HepG2 (cell line): Measurements from ENCODE around the gene EIF3L. TPM values are rescaled to one million over a fixed set of nuclear protein-coding genes. Genes with fewer than 3 reads are reported as not detected.
A peak's percentile ranks its signal among the peaks of the same experiment; 100 is the strongest.

Experiments
- ATAC-seq: fragments of 200-7000 bp; cut with Tn5 transposase; 3 replicates; pipeline ENCODE4 v1.9.1; 2020; ENCODE audit warnings: mild to moderate bottlenecking, moderate library complexity
- BruUV-seq: library from RNA; stranded (reverse); fragments of 400-500 nt; replicated peaks from 2 replicates; lab custom pipeline; 2021; lab: Mats Ljungman, UMichigan
- CTCF ChIA-PET: fragments of 300-600 bp; formaldehyde crosslinking; extraction: SDS; loops from one replicate; lab custom pipeline; 2021; ENCODE audit warnings: low total read pairs, inconsistent platforms, low intra/inter-chr PET ratio; lab: Yijun Ruan, JAX
- POLR2A ChIA-PET: fragments of 350-600 bp; sonication (Branson Sonifier 250); formaldehyde crosslinking; loops from one replicate; lab custom pipeline; 2020; ENCODE audit warnings: antibody characterized with exemption, inconsistent platforms; lab: Yijun Ruan, JAX
- DNase-seq: peaks from one replicate; pipeline ENCODE4 v3.0.0-alpha.2; 2015; ENCODE audit warnings: low spot score
- FAIRE-seq: peaks from 3 replicates; lab custom pipeline; 2011; peaks lifted over from hg19 to GRCh38; lab: Jason Lieb, UNC
- H2AFZ ChIP-seq: one replicate; pipeline ENCODE4 v1.6.1; 2011; ENCODE audit warnings: low read length, inconsistent platforms
- H3K27ac ChIP-seq: fragments of 300-600 bp; 3 replicates; pipeline ENCODE4 v1.8.0; 2011; ENCODE audit warnings: mixed run types, mild to moderate bottlenecking, mixed read lengths, low read length, inconsistent platforms; ENCODE audit not compliant: insufficient read depth; ENCODE audit errors: extremely low read length
- H3K27me3 ChIP-seq, 2 experiments: fragments of 200-600 bp in 1 of 2; 2 replicates in 1 of 2; 3 replicates in 1 of 2; pipeline versions ENCODE4 v1.6.0 to v1.8.0; 2011; ENCODE audit warnings: low read length in 2 of 2, mild to moderate bottlenecking in 2 of 2, moderate library complexity in 2 of 2, inconsistent platforms in 1 of 2; ENCODE audit not compliant: insufficient read depth in 2 of 2, control insufficient read depth in 1 of 2
- H3K36me3 ChIP-seq, 2 experiments: fragments of 200-600 bp in 1 of 2; replicated peaks in 1 of 2; 2 replicates in 1 of 2; 3 replicates in 1 of 2; pipeline versions ENCODE4 v1.5.1 to v1.8.0; 2011; ENCODE audit warnings: low read length in 2 of 2, inconsistent platforms in 1 of 2; ENCODE audit not compliant: insufficient read depth in 2 of 2, control insufficient read depth in 1 of 2
- H3K4me1 ChIP-seq: 2 replicates; pipeline ENCODE4 v1.5.1; 2012; ENCODE audit warnings: low read length, inconsistent platforms; ENCODE audit not compliant: insufficient read depth
- H3K4me2 ChIP-seq: 2 replicates; pipeline ENCODE4 v1.6.0; 2011; ENCODE audit warnings: low read depth, low read length, inconsistent platforms
- H3K4me3 ChIP-seq, 3 experiments: fragments of 200-600 bp in 1 of 3; sonication (generic), shearing (Covaris generic) in 1 of 3; replicated peaks in 1 of 3; 2 replicates each; pipeline ENCODE4 v1.5.1; 2011 to 2016; ENCODE audit warnings: low read length in 3 of 3, inconsistent platforms in 2 of 3, low read depth in 2 of 3, mild to moderate bottlenecking in 2 of 3, control low read depth in 1 of 3, mixed read lengths in 1 of 3; ENCODE audit not compliant: insufficient read depth in 1 of 3
- H3K79me2 ChIP-seq: one replicate; pipeline ENCODE4 v1.6.1; 2011; ENCODE audit warnings: low read length, inconsistent platforms; ENCODE audit not compliant: insufficient read depth
- H3K9ac ChIP-seq: 2 replicates; pipeline ENCODE4 v1.6.0; 2011; ENCODE audit warnings: mild to moderate bottlenecking, low read depth, low read length, inconsistent platforms; ENCODE audit not compliant: insufficient read depth
- H3K9me3 ChIP-seq: 2 replicates; pipeline ENCODE4 v1.5.1; 2012; ENCODE audit warnings: mild to moderate bottlenecking, low read length
- H4K20me1 ChIP-seq: 2 replicates; pipeline ENCODE4 v1.6.0; 2011; ENCODE audit warnings: inconsistent platforms, mild to moderate bottlenecking, low read length, moderate library complexity; ENCODE audit not compliant: insufficient read depth
- ARNTL ChIP-seq: sonication (generic); formaldehyde crosslinking; IDR thresholded peaks from 2 replicates; pipeline ENCODE4 v1.4.0; 2020; ENCODE audit warnings: mild to moderate bottlenecking, missing genetic modification reagents
- CHD2 ChIP-seq: IDR thresholded peaks from 2 replicates; pipeline ENCODE4 v1.6.1; 2011; ENCODE audit warnings: low read depth, low read length, improper control_type of control experiment
- CREB1 ChIP-seq, 2 experiments: fragments of 450-650 bp in 1 of 2; IDR thresholded peaks; 2 replicates each; pipeline ENCODE4 v1.6.1; 2016 to 2017; ENCODE audit warnings: control low read depth in 1 of 2, mild to moderate bottlenecking in 1 of 2, missing compliant biosample characterization in 1 of 2, missing genetic modification characterization in 1 of 2
- ETV6 ChIP-seq: sonication (generic); formaldehyde crosslinking; conservative IDR thresholded peaks from 2 replicates; pipeline ENCODE4 v1.4.0; 2020; ENCODE audit warnings: missing genetic modification reagents
- FOSL2 ChIP-seq: sonication (generic); formaldehyde crosslinking; IDR thresholded peaks from 2 replicates; pipeline ENCODE4 v1.4.0; 2020; ENCODE audit warnings: missing genetic modification reagents
- HOXA9 ChIP-seq: sonication (generic); formaldehyde crosslinking; IDR thresholded peaks from 2 replicates; pipeline ENCODE4 v1.8.1; 2022; ENCODE audit warnings: missing genetic modification reagents, mild to moderate bottlenecking, moderate library complexity, borderline replicate concordance
- NFRKB ChIP-seq: fragments of 450-650 bp; IDR thresholded peaks from 2 replicates; pipeline ENCODE4 v1.6.1; 2017
- SMAD1 ChIP-seq: sonication (generic); formaldehyde crosslinking; IDR thresholded peaks from 2 replicates; pipeline ENCODE4 v1.4.0; 2020; ENCODE audit warnings: missing genetic modification reagents, low read depth, mild to moderate bottlenecking, borderline replicate concordance
- YY1 ChIP-seq: IDR thresholded peaks from 2 replicates; pipeline ENCODE4 v1.6.1; 2011; ENCODE audit warnings: low read length, low read depth, moderate library complexity, mild to moderate bottlenecking; ENCODE audit not compliant: insufficient read depth, insufficient replicate concordance
- ZHX1 ChIP-seq: sonication (generic); formaldehyde crosslinking; IDR thresholded peaks from 2 replicates; pipeline ENCODE4 v1.8.1; 2022; ENCODE audit warnings: low read depth, mild to moderate bottlenecking, missing genetic modification reagents
- ZNF121 ChIP-seq: sonication (generic); formaldehyde crosslinking; IDR thresholded peaks from 2 replicates; pipeline ENCODE4 v1.5.0; 2020; ENCODE audit warnings: mild to moderate bottlenecking, missing genetic modification reagents
- ZNF124 ChIP-seq: sonication (generic); formaldehyde crosslinking; IDR thresholded peaks from 2 replicates; pipeline ENCODE4 v1.4.0; 2020; ENCODE audit warnings: missing genetic modification reagents
- ZNF33A ChIP-seq: sonication (generic); formaldehyde crosslinking; IDR thresholded peaks from 2 replicates; pipeline ENCODE4 v1.5.1; 2020; ENCODE audit warnings: missing genetic modification reagents, mild to moderate bottlenecking, moderate library complexity, borderline replicate concordance
- ZNF543 ChIP-seq: sonication (generic); formaldehyde crosslinking; IDR thresholded peaks from 2 replicates; pipeline ENCODE4 v1.4.0; 2020; ENCODE audit warnings: mild to moderate bottlenecking, missing genetic modification reagents
- ZNF607 ChIP-seq: sonication (generic); formaldehyde crosslinking; IDR thresholded peaks from 2 replicates; pipeline ENCODE4 v1.5.1; 2020; ENCODE audit warnings: missing genetic modification reagents, mild to moderate bottlenecking, borderline replicate concordance
- ZNF782 ChIP-seq: sonication (generic); formaldehyde crosslinking; IDR thresholded peaks from 2 replicates; pipeline ENCODE4 v1.4.0; 2020; ENCODE audit warnings: missing genetic modification reagents, mild to moderate bottlenecking, borderline replicate concordance
- WGBS: methylation state at CpG from one replicate; pipeline ENCODE4 v1.1.6; 2017; ENCODE audit warnings: low lambda C conversion rate; 5-methylcytosine and 5-hydroxymethylcytosine counted together
- in situ Hi-C: cut with HindIII; loops from 2 replicates; pipeline ENCODE4 v1.10.0; 2017; ENCODE audit warnings: low pct_unique_long_range_greater_than_20kb; ENCODE audit not compliant: extremely low pct_ligation_motif_present
- intact Hi-C: fragments of 100-400 bp; cut with micrococcal nuclease; formaldehyde crosslinking; loops from one replicate; pipeline ENCODE4 v1.10.0; 2022; ENCODE audit not compliant: unreplicated experiment
- polyA plus RNA-seq, 8 experiments: library from polyadenylated mRNA; depleted of rRNA in 3 of 8; stranded (reverse) in 7 of 8; unstranded in 1 of 8; fragments of >200 nt; fragmentation: Illumina TruSeq in 4 of 8; extraction: Trizol in 4 of 8; gene quantifications; 2 replicates each; pipeline versions ENCODE4 v1.2.1 to v1.2.3, GENCODE V29; 2011 to 2016; ENCODE audit warnings: low read depth in 4 of 8, missing spikeins in 1 of 8, mixed read lengths in 1 of 8; ENCODE audit not compliant: insufficient read depth in 1 of 8
- total RNA-seq, 5 experiments: library from RNA; depleted of rRNA; stranded (reverse); fragments of >200 nt; fragmentation: Illumina TruSeq; extraction: Trizol; gene quantifications; 2 replicates each; pipeline ENCODE4 v1.2.3, GENCODE V29; 2016; ENCODE audit warnings: low read depth in 1 of 5
- TF ChIP-seq, protein P1 (sequence below): fragments of 450-650 bp; IDR thresholded peaks from 2 replicates; pipeline ENCODE4 v1.6.1; 2016
- TF ChIP-seq, protein P2 (sequence below), 2 experiments: fragments of 450-650 bp in 1 of 2; sonication (generic) in 1 of 2; formaldehyde crosslinking; IDR thresholded peaks; 2 replicates each; pipeline versions ENCODE4 v1.5.0 to v1.8.0; 2020 to 2022; ENCODE audit warnings: mild to moderate bottlenecking in 1 of 2, missing genetic modification reagents in 1 of 2

EIF3L gene
- total and polyA plus RNA-seq, 2 of the 13 experiments (the other 11 are each of a cell fraction or from before 2014, with no cell fraction given): 514 to 793 TPM

GRCh38 chr22:37846433-37846832 lies 2.8 kb upstream of the EIF3L start (continued):
- no peak for TF ChIP-seq ZHX1 (CRISPR knock-in tag)
- TF ChIP-seq ZNF121: peak; percentile 62; the same call in 1 of the 2 replicates
- TF ChIP-seq SMAD1 (CRISPR knock-in tag): no peak
- no peak for TF ChIP-seq ZNF607

DNA sequence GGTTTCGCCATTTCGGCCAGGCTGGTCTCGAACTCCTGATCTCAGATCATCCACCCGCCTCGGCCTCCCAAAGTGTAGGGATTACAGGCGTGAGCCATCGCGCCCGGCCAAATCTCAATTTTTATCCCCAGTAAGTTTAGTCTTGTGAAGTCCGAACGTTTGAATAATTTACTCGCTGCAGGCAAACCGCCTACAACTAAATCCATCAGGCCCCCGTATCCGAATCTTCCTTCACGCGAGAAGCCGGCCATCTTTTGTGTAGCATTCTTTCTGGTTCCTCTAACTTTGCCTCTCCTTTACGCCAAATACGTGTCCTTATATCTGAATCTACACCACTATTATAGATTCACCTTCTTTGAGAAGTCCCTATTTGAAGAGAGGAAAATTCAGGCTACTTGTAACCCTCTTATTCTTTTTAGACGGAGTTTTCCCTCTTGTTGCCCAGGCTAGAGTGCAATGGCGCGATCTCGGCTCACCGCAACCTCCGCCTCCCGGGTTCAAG lies 581 bp upstream of the EIF3L start:
- H2AFZ ChIP-seq: no peak overlapping the region
- no peaks in the 10 kb centered on the region for H4K20me1 ChIP-seq
- H3K4me3 ChIP-seq: peak overlapping the region; percentile 72 to 93 (median 82)
- no peaks in the 10 kb centered on the region; a peak in 2 of 5 replicates for H3K27me3 ChIP-seq
- in situ Hi-C loops (no loop called here), intact Hi-C loops (no loop called here)
- FAIRE-seq (no peak), DNase-seq (peak; percentile 53), ATAC-seq (0 out of 3 replicates have a peak, but pooled peaks have one; percentile 4)
- H3K79me2 ChIP-seq: peaks cover 51% of the 10 kb centered on the region
- TSS peak; percentile 91 for BruUV-seq
- H3K27ac ChIP-seq: peak overlapping the region; percentile 95
- ChIA-PET CTCF (no interaction called here), POLR2A (interaction anchor here (1.5 to 1.9 kb wide), 2 partner anchors 15 to 41 kb away, joined by 5 to 6 read pairs; partner anchors contain the start of gene GCAT)
- H3K9me3 ChIP-seq: no peaks in the 10 kb centered on the region
- peaks cover 47% of the 10 kb centered on the region for H3K4me1 ChIP-seq
- peak overlapping the region; percentile 69 for H3K4me2 ChIP-seq
- 7% methylated on average over 27 of the region's 27 CpGs for WGBS
- H3K9ac ChIP-seq: peak overlapping the region; percentile 94
- peaks cover 10 to 28% of the 10 kb centered on the region in 2 experiments for H3K36me3 ChIP-seq
- TF ChIP-seq, protein P1, sequence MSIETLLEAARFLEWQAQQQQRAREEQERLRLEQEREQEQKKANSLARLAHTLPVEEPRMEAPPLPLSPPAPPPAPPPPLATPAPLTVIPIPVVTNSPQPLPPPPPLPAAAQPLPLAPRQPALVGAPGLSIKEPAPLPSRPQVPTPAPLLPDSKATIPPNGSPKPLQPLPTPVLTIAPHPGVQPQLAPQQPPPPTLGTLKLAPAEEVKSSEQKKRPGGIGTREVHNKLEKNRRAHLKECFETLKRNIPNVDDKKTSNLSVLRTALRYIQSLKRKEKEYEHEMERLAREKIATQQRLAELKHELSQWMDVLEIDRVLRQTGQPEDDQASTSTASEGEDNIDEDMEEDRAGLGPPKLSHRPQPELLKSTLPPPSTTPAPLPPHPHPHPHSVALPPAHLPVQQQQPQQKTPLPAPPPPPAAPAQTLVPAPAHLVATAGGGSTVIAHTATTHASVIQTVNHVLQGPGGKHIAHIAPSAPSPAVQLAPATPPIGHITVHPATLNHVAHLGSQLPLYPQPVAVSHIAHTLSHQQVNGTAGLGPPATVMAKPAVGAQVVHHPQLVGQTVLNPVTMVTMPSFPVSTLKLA: no peak
- TF ChIP-seq ZNF124: 0 out of 2 replicates have a peak, but pooled peaks have one; percentile 5
- TF ChIP-seq ZNF782 (CRISPR knock-in tag): peak; percentile 40; the same call in 1 of the 2 replicates
- TF ChIP-seq ARNTL (CRISPR knock-in tag): 0 out of 2 replicates have a peak, but pooled peaks have one; percentile 26
- peak; percentile 2; the same call in 1 of the 2 replicates for TF ChIP-seq ZNF33A (CRISPR knock-in tag)
- peak; percentile 85 for TF ChIP-seq YY1
- TF ChIP-seq ZNF543 (CRISPR knock-in tag): 0 out of 2 replicates have a peak, but pooled peaks have one; percentile 47
- TF ChIP-seq CREB1 (IDR thresholded peaks at IDR 0.05): no peak
- TF ChIP-seq CREB1 (CRISPR knock-in tag; IDR thresholded peaks at IDR 0.05): peak; percentile 4; the same call in 1 of the 2 replicates
- no peak for TF ChIP-seq ETV6
- TF ChIP-seq NFRKB: peak; percentile 24; the same call in 1 of the 2 replicates
- TF ChIP-seq, protein P2, sequence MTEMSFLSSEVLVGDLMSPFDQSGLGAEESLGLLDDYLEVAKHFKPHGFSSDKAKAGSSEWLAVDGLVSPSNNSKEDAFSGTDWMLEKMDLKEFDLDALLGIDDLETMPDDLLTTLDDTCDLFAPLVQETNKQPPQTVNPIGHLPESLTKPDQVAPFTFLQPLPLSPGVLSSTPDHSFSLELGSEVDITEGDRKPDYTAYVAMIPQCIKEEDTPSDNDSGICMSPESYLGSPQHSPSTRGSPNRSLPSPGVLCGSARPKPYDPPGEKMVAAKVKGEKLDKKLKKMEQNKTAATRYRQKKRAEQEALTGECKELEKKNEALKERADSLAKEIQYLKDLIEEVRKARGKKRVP (CRISPR knock-in tag; IDR thresholded peaks at IDR 0.05): peak in 1 of 2 experiments; percentile 24; a peak in 1 of 4 replicates
- TF ChIP-seq CHD2: peak; percentile 90
- TF ChIP-seq HOXA9 (CRISPR knock-in tag): 0 out of 2 replicates have a peak, but pooled peaks have one; percentile 22
- TF ChIP-seq FOSL2 (CRISPR knock-in tag): no peak
